Muscle layer of colon (tissue), 2 donors: ENCODE results near the gene GOLGA6A.

ENCODE experiments used
- H3K27ac ChIP-seq: one replicate; pipeline ENCODE4 v1.7.0; 2013; ENCODE audit warnings: low read depth, mild to moderate bottlenecking, low read length, moderate library complexity
- H3K27me3 ChIP-seq, 2 donors: one replicate each; pipeline ENCODE4 v1.7.0; 2013; ENCODE audit warnings: low read length in 2 of 2, mild to moderate bottlenecking in 2 of 2; ENCODE audit not compliant: insufficient read depth in 2 of 2, control insufficient read depth in 1 of 2
- H3K36me3 ChIP-seq: one replicate; pipeline ENCODE4 v1.7.0; 2013; ENCODE audit warnings: mild to moderate bottlenecking, low read length; ENCODE audit not compliant: insufficient read depth
- H3K4me1 ChIP-seq: one replicate; pipeline ENCODE4 v1.7.0; 2013; ENCODE audit warnings: mild to moderate bottlenecking, low read length; ENCODE audit not compliant: insufficient read depth
- H3K4me3 ChIP-seq, 2 donors: one replicate each; pipeline ENCODE4 v1.7.0; 2013; ENCODE audit warnings: low read length in 2 of 2, low read depth in 1 of 2, mild to moderate bottlenecking in 1 of 2, moderate library complexity in 1 of 2
- H3K9ac ChIP-seq: one replicate; pipeline ENCODE4 v1.7.0; 2013; ENCODE audit warnings: low read length
- H3K9me3 ChIP-seq: one replicate; pipeline ENCODE4 v1.7.0; 2013; ENCODE audit warnings: mild to moderate bottlenecking, low read length
- donor health status: abdominal sarcoma.
- donor health status: Adenocarcinoma of cecum.

The GOLGA6A gene

DNA sequence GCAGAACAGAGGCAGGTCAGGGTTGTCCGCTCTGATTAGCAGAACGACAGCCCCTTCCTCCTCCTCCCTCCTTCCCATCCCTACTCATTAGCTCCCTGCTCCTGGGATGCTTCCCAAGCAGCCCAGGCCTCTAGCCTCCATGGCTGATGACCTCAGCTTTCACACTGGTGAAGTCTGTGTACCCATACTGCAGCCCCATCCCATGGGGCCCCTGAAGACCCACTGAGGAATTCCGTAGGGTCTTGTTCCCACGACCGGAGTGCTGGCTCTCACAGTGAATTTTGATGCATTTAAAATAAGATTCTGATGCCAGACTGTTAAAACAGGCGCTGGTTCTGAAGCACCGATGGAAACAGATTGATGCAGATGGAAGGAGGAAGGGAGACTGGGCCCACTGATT lies 36.1 kb downstream of the GOLGA6A start:
- no peaks in the 10 kb centered on the region for H3K27me3 ChIP-seq
- no peak overlapping the region for H3K9ac ChIP-seq
- peaks cover 20% of the 10 kb centered on the region for H3K36me3 ChIP-seq
- H3K9me3 ChIP-seq: no peaks in the 10 kb centered on the region
- no peak overlapping the region for H3K4me3 ChIP-seq
- H3K27ac ChIP-seq: no peak overlapping the region
- H3K4me1 ChIP-seq: peaks cover 38% of the 10 kb centered on the region

DNA sequence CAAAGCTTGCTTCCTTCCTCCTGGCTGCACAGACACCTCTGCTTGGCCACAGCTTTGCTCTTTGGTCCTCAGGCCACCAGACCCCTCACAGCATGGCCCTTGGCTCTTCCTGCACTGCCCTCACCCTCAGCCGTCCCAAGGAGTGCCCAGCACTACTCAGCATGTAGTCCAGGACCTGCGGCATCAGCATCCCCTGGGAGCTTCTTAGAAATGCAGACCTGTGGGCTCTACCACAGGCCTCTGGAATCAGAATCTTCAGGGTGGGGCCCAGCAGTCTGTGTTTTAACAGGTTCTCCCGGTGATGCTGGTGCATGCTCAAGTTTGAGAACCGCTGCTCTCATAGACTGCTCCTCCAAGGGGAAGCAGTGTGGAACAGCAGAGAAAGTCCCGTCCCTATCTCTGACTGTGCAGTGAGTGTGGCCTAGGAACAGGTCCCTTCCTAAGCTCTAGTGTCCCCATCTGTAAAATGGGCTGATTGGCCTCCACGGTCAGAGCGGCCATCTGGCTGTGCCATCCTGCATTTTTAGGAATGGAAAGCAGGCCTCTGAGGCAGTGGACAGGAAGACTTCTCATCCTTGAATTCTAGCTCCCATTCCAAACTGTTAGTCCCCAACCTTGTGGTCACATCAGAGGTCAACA lies 36.6 kb downstream of the GOLGA6A start:
- Histone ChIP-seq H3K9ac (no peak overlapping the region), H3K9me3 (no peaks in the 10 kb centered on the region), H3K4me1 (peaks cover 38% of the 10 kb centered on the region), H3K4me3 (no peak overlapping the region), H3K36me3 (peaks cover 20% of the 10 kb centered on the region), H3K27me3 (no peaks in the 10 kb centered on the region), H3K27ac (no peak overlapping the region)

GRCh38 chr15:74045184-74045583 lies 37.2 kb downstream of the GOLGA6A start:
- Histone ChIP-seq H3K27me3 (no peaks in the 10 kb centered on the region), H3K27ac (no peak overlapping the region), H3K9ac (no peak overlapping the region), H3K4me1 (peaks cover 38% of the 10 kb centered on the region), H3K36me3 (peaks cover 20% of the 10 kb centered on the region), H3K4me3 (no peak overlapping the region), H3K9me3 (no peaks in the 10 kb centered on the region)

GRCh38 chr15:74044267-74045110 lies 37.9 kb downstream of the GOLGA6A start:
- Histone ChIP-seq H3K4me1 (peaks cover 43% of the 10 kb centered on the region), H3K36me3 (peaks cover 20% of the 10 kb centered on the region), H3K4me3 (no peak overlapping the region), H3K9ac (no peak overlapping the region), H3K27me3 (no peaks in the 10 kb centered on the region), H3K27ac (no peak overlapping the region), H3K9me3 (no peaks in the 10 kb centered on the region)

- H3K27ac ChIP-seq: no peak overlapping the region
- H3K9me3 ChIP-seq: no peaks in the 10 kb centered on the region
- no peak overlapping the region for H3K9ac ChIP-seq
- H3K36me3 ChIP-seq: peaks cover 20% of the 10 kb centered on the region
- peaks cover 50% of the 10 kb centered on the region for H3K4me1 ChIP-seq
- no peak overlapping the region for H3K4me3 ChIP-seq
- H3K27me3 ChIP-seq: no peaks in the 10 kb centered on the region
These were observed 38.7 kb downstream of the GOLGA6A start for GRCh38 chr15:74043425-74044266.

GRCh38 chr15:74042603-74043424 lies 39.5 kb downstream of the GOLGA6A start:
- no peak overlapping the region for H3K4me3 ChIP-seq
- H3K9me3 ChIP-seq: no peaks in the 10 kb centered on the region
- H3K27me3 ChIP-seq: no peaks in the 10 kb centered on the region
- H3K4me1 ChIP-seq: peaks cover 48% of the 10 kb centered on the region
- no peak overlapping the region for H3K27ac ChIP-seq
- peaks cover 24% of the 10 kb centered on the region for H3K36me3 ChIP-seq
- H3K9ac ChIP-seq: no peak overlapping the region

GRCh38 chr15:74041777-74042435 lies 40.4 kb downstream of the GOLGA6A start:
- no peak overlapping the region for H3K9ac ChIP-seq
- no peaks in the 10 kb centered on the region for H3K9me3 ChIP-seq
- H3K4me3 ChIP-seq: no peak overlapping the region
- no peak overlapping the region for H3K27ac ChIP-seq
- no peaks in the 10 kb centered on the region for H3K27me3 ChIP-seq
- H3K4me1 ChIP-seq: peaks cover 51% of the 10 kb centered on the region
- H3K36me3 ChIP-seq: peaks cover 33% of the 10 kb centered on the region

- no peak overlapping the region for H3K9ac ChIP-seq
- peaks cover 38% of the 10 kb centered on the region for H3K36me3 ChIP-seq
- peaks cover 57% of the 10 kb centered on the region for H3K4me1 ChIP-seq
- H3K27ac ChIP-seq: peak overlapping the region; percentile 46
- H3K27me3 ChIP-seq: no peaks in the 10 kb centered on the region
- no peaks in the 10 kb centered on the region for H3K9me3 ChIP-seq
- no peak overlapping the region for H3K4me3 ChIP-seq
These were observed 41.0 kb downstream of the GOLGA6A start for GRCh38 chr15:74041311-74041756.

DNA sequence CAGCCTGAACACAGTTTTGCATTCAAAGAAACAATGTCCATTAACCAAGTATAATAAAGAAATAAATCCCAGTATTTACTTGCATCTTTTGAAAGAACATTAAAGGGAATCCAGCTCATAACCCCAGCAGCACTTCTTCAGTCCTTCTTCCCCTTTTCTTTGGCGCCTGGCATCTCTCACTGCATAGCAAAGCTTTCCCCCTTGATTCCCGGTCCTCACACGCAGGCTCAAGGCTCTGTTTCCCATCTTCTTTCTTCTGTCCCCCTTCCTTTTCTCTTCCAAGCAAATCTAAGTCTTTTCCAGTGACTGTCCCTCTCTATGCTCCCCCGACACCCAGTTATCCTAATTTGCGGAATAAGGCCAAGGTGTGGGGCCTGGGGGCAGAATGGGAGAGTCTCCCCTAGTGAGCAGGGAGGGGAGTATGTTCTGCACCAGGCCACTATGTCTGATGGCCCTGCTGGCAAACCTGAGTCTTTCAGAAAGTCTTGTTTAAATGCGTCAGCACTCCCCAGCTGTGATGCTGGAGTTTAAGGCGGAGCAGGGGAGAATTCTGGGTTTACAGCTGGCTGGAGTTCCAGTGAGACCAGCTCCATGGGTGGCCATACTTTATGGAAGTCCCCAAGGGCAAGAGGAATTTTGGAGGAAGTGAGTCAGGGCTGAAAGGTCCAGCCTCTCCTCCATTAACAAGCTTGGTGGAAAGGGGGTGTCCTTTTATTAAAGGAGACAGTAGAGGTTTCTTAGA lies 42.1 kb downstream of the GOLGA6A start:
- peaks cover 42% of the 10 kb centered on the region for H3K36me3 ChIP-seq
- H3K9ac ChIP-seq: no peak overlapping the region
- no peaks in the 10 kb centered on the region for H3K9me3 ChIP-seq
- no peaks in the 10 kb centered on the region for H3K27me3 ChIP-seq
- H3K4me3 ChIP-seq: no peak overlapping the region
- no peak overlapping the region for H3K27ac ChIP-seq
- H3K4me1 ChIP-seq: peaks cover 58% of the 10 kb centered on the region

GRCh38 chr15:74039656-74040010 lies 42.7 kb downstream of the GOLGA6A start:
- H3K36me3 ChIP-seq: peaks cover 48% of the 10 kb centered on the region

More at GRCh38 chr15:74039656-74040010, 42.7 kb downstream of the GOLGA6A start:
- Histone ChIP-seq H3K9me3 (no peaks in the 10 kb centered on the region), H3K9ac (no peak overlapping the region), H3K4me3 (no peak overlapping the region), H3K27me3 (no peaks in the 10 kb centered on the region), H3K27ac (peak overlapping the region; percentile 17), H3K4me1 (peaks cover 58% of the 10 kb centered on the region)
